K562 (cell line): ENCODE measurements around the gene BRD4. TPM values are rescaled to one million over a fixed set of nuclear protein-coding genes. Genes with fewer than 3 reads are reported as not detected.

Source experiments
- ATAC-seq: fragments of 200-7000 bp; cut with Tn5 transposase; 3 replicates; pipeline ENCODE4 v1.9.1; 2020; ENCODE audit warnings: moderate library complexity
- BruUV-seq: library from RNA; stranded (reverse); fragments of 400-500 nt; replicated peaks from 2 replicates; lab custom pipeline; 2021; lab: Mats Ljungman, UMichigan
- CTCF ChIA-PET: fragments of 300-600 bp; formaldehyde crosslinking; extraction: SDS; loops from one replicate; lab custom pipeline; 2021; ENCODE audit warnings: low intra/inter-chr PET ratio; lab: Yijun Ruan, JAX
- POLR2A ChIA-PET: fragments of 300-600, 350-650 bp; sonication (Branson Sonifier 250); formaldehyde crosslinking; extraction: SDS; loops from one replicate; lab custom pipeline; 2021; ENCODE audit warnings: antibody characterized with exemption, inconsistent platforms; lab: Yijun Ruan, JAX
- DNase-seq, 4 experiments: peaks; one replicate each; pipeline versions ENCODE4 v3.0.0 to v3.0.0-alpha.2; 2011 to 2018; ENCODE audit warnings: low spot score in 3 of 4, mixed read lengths in 3 of 4; ENCODE audit errors: extremely low read depth in 1 of 4
- FAIRE-seq: peaks from 2 replicates; lab custom pipeline; 2011; peaks lifted over from hg19 to GRCh38; lab: Jason Lieb, UNC
- H2AFZ ChIP-seq: 2 replicates; pipeline ENCODE4 v1.6.0; 2011; ENCODE audit warnings: low read depth, low read length, control low read depth, inconsistent platforms
- H3K27ac ChIP-seq: fragments of 200-600 bp; 3 replicates; pipeline ENCODE4 v1.8.0; 2011; ENCODE audit warnings: low read depth, mild to moderate bottlenecking, control low read depth, inconsistent platforms, low read length, moderate library complexity, mixed read lengths; ENCODE audit errors: extremely low read depth
- H3K27me3 ChIP-seq, 2 experiments: fragments of 300-600 bp in 1 of 2; 2 replicates in 1 of 2; 3 replicates in 1 of 2; pipeline versions ENCODE4 v1.6.0 to v1.8.0; 2011; ENCODE audit warnings: inconsistent platforms in 2 of 2, low read length in 2 of 2, mild to moderate bottlenecking in 1 of 2, mixed read lengths in 1 of 2, moderate library complexity in 1 of 2; ENCODE audit not compliant: control insufficient read depth in 2 of 2, insufficient read depth in 2 of 2
- H3K36me3 ChIP-seq: fragments of 300-600 bp; 3 replicates; pipeline ENCODE4 v1.8.0; 2011; ENCODE audit warnings: mild to moderate bottlenecking, low read length, inconsistent platforms; ENCODE audit not compliant: control insufficient read depth, insufficient read depth
- H3K4me1 ChIP-seq, 2 experiments: fragments of 200-600 bp in 1 of 2; replicated peaks in 1 of 2; 2 replicates in 1 of 2; 3 replicates in 1 of 2; pipeline versions ENCODE4 v1.5.1 to v1.8.0; 2011; ENCODE audit warnings: inconsistent platforms in 2 of 2, low read length in 2 of 2, mild to moderate bottlenecking in 1 of 2, mixed read lengths in 1 of 2, moderate library complexity in 1 of 2; ENCODE audit not compliant: control insufficient read depth in 2 of 2, insufficient read depth in 2 of 2
- H3K4me2 ChIP-seq: 2 replicates; pipeline ENCODE4 v1.6.1; 2011; ENCODE audit warnings: low read length, control low read depth, inconsistent platforms, mixed read lengths; ENCODE audit not compliant: insufficient read depth
- H3K4me3 ChIP-seq: fragments of 200-600 bp; sonication (generic), shearing (Covaris generic); 2 replicates; pipeline ENCODE4 v1.5.1; 2016; ENCODE audit warnings: control low read depth, inconsistent platforms
- H3K79me2 ChIP-seq: fragments of 200-600 bp; 3 replicates; pipeline ENCODE4 v1.8.0; 2011; ENCODE audit warnings: low read length, inconsistent platforms; ENCODE audit not compliant: control insufficient read depth, insufficient read depth
- H3K9ac ChIP-seq, 2 experiments: 2 replicates each; pipeline versions ENCODE4 v1.6.0 to v1.6.1; 2011; ENCODE audit warnings: low read depth in 2 of 2, low read length in 2 of 2, control low read depth in 1 of 2, inconsistent platforms in 1 of 2, mild to moderate bottlenecking in 1 of 2, mixed read lengths in 1 of 2; ENCODE audit not compliant: insufficient read depth in 1 of 2
- H3K9me1 ChIP-seq: one replicate; pipeline ENCODE4 v1.6.0; 2011; ENCODE audit warnings: inconsistent platforms, mild to moderate bottlenecking, low read length, moderate library complexity; ENCODE audit not compliant: control insufficient read depth, insufficient read depth
- H3K9me3 ChIP-seq: replicated peaks from 2 replicates; pipeline ENCODE4 v1.5.1; 2011; ENCODE audit warnings: low read depth, low read length, inconsistent platforms; ENCODE audit not compliant: control insufficient read depth, insufficient read depth
- H4K20me1 ChIP-seq: replicated peaks from 2 replicates; pipeline ENCODE4 v1.6.1; 2011; ENCODE audit warnings: low read length, inconsistent platforms, mixed read lengths; ENCODE audit not compliant: control insufficient read depth, insufficient read depth
- ESRRA ChIP-seq: fragments of 450-650 bp; IDR thresholded peaks from 2 replicates; pipeline ENCODE4 v1.6.1; 2014; ENCODE audit warnings: low read depth, mild to moderate bottlenecking, moderate library complexity, borderline replicate concordance
- MITF ChIP-seq: IDR thresholded peaks from 2 replicates; pipeline ENCODE4 v1.6.1; 2014; ENCODE audit warnings: antibody characterized with exemption
- MYNN ChIP-seq, 2 experiments: sonication (generic); formaldehyde crosslinking in 1 of 2; IDR thresholded peaks; 2 replicates each; pipeline versions ENCODE4 v1.5.0 to v1.6.1; 2016 to 2020; ENCODE audit warnings: antibody characterized with exemption in 1 of 2, missing genetic modification reagents in 1 of 2
- NR2C2 ChIP-seq, 2 experiments: fragments of 200-800 bp in 1 of 2; sonication (Bioruptor generic) in 1 of 2; sonication (generic) in 1 of 2; formaldehyde crosslinking in 1 of 2; IDR thresholded peaks; 2 replicates each; pipeline versions ENCODE4 v1.6.1 to v1.8.0; 2016 to 2022; ENCODE audit warnings: mild to moderate bottlenecking in 1 of 2, missing compliant biosample characterization in 1 of 2, missing genetic modification characterization in 1 of 2, missing genetic modification reagents in 1 of 2
- REST ChIP-seq, 2 experiments: fragments of 450-650 bp; formaldehyde crosslinking in 1 of 2; IDR thresholded peaks; 2 replicates each; pipeline versions ENCODE4 v1.4.0 to v1.6.1; 2014 to 2020; ENCODE audit warnings: mild to moderate bottlenecking in 2 of 2, borderline replicate concordance in 1 of 2, low read depth in 1 of 2
- TFAP4 ChIP-seq: sonication (generic); formaldehyde crosslinking; IDR thresholded peaks from 2 replicates; pipeline ENCODE4 v1.8.0; 2022; ENCODE audit warnings: missing genetic modification reagents, mild to moderate bottlenecking, moderate library complexity, borderline replicate concordance
- THRAP3 ChIP-seq: fragments of 450-650 bp; IDR thresholded peaks from 2 replicates; pipeline ENCODE4 v1.6.1; 2016; ENCODE audit warnings: mild to moderate bottlenecking, inconsistent platforms, borderline replicate concordance
- ZNF253 ChIP-seq: fragments of 250-450 bp; sonication (Bioruptor Pico); conservative IDR thresholded peaks from 2 replicates; pipeline ENCODE4 v1.6.1; 2021; ENCODE audit warnings: mild to moderate bottlenecking
- WGBS: fragments of 100-300 bp; shearing (Covaris generic); methylation state at CpG from one replicate; pipeline ENCODE4 v1.1.6; 2016; ENCODE audit warnings: low coverage, mixed read lengths; ENCODE audit not compliant: insufficient coverage; ENCODE audit errors: missing lambda C conversion rate; 5-methylcytosine and 5-hydroxymethylcytosine counted together
- in situ Hi-C: fragments of 300-500 bp; cut with MboI; formaldehyde crosslinking; loops from 4 replicates; pipeline ENCODE4 v1.15.0; 2018; ENCODE audit warnings: inconsistent platforms, mixed read lengths
- intact Hi-C: fragments of 100-400 bp; cut with micrococcal nuclease; formaldehyde crosslinking; loops from 2 replicates; pipeline ENCODE4 v1.14.2; 2022
- polyA plus RNA-seq, 8 experiments: library from polyadenylated mRNA; depleted of rRNA in 4 of 8; stranded (reverse) in 5 of 8; unstranded in 3 of 8; fragments of >200 nt; fragmentation: Nextera tagmentation in 2 of 8; fragmentation: Illumina TruSeq in 1 of 8; extraction: Ambion mirVana in 2 of 8; extraction: Trizol in 1 of 8; gene quantifications; 2 replicates each; pipeline versions ENCODE4 v1.2.1 to v1.2.3, GENCODE V29; 2011 to 2014; ENCODE audit warnings: inconsistent platforms in 1 of 8, missing spikeins in 1 of 8
- total RNA-seq, 7 experiments: library from RNA; depleted of rRNA in 6 of 7; stranded (reverse); fragments of >200 nt in 6 of 7; fragmentation: Illumina TruSeq in 2 of 7; extraction: Trizol in 2 of 7; gene quantifications; 2 replicates each; pipeline versions ENCODE4 v1.2.1 to v1.2.3, GENCODE V29; 2011 to 2021; ENCODE audit warnings: low replicate concordance in 1 of 7

Gene BRD4
- total and polyA plus RNA-seq, 9 of the 15 experiments (the other 6 are each of a cell fraction or from before 2014, with no cell fraction given) = 1.8 to 105 (median 15.6) TPM

GRCh38 chr19:15324791-15325519 lies 7.4 kb downstream of the BRD4 start:
- ATAC-seq = peak; percentile 19
- H3K4me1 ChIP-seq = peaks cover 35 to 61% of the 10 kb centered on the region in 2 experiments
- no peak for FAIRE-seq
- peaks cover 21% of the 10 kb centered on the region for H3K9me1 ChIP-seq
- peaks cover 14% of the 10 kb centered on the region; the same call in 2 of the 3 replicates for H3K36me3 ChIP-seq
- ChIA-PET POLR2A (interaction anchor here (0.6 to 1.9 kb wide), 7 partner anchors 10 to 1372 kb away, joined by 3 to 8 read pairs (median 4); no protein-coding TSS in a partner anchor), CTCF (no interaction called here)
- WGBS = 22% methylated on average over 6 of the region's 6 CpGs
- H4K20me1 ChIP-seq = peaks cover 80% of the 10 kb centered on the region
- no TSS peak for BruUV-seq
- H3K9me3 ChIP-seq = no peaks in the 10 kb centered on the region
- in situ Hi-C loops (no loop called here), intact Hi-C loops (loop anchor here (5.0 kb wide), 1 partner anchor 43 kb away; no protein-coding TSS in a partner anchor)
- H3K4me2 ChIP-seq = peak overlapping the region; percentile 56
- DNase-seq = no peak
- no peak overlapping the region for H3K4me3 ChIP-seq
- H3K27ac ChIP-seq = peak overlapping the region; percentile 48; the same call in 2 of the 3 replicates
- H2AFZ ChIP-seq = no peak overlapping the region
- H3K27me3 ChIP-seq = no peaks in the 10 kb centered on the region
- H3K79me2 ChIP-seq = peaks cover 98% of the 10 kb centered on the region
- H3K9ac ChIP-seq = peak overlapping the region; percentile 2 to 83; a peak in 1 of 4 replicates
- no peak for TF ChIP-seq NR2C2 (CRISPR knock-in tag; IDR thresholded peaks at IDR 0.05)
- peak; percentile 15; the same call in 1 of the 2 replicates for TF ChIP-seq NR2C2 (tag; IDR thresholded peaks at IDR 0.05)
- no peak for TF ChIP-seq MITF
- TF ChIP-seq MYNN (IDR thresholded peaks at IDR 0.05) = 0 out of 2 replicates have a peak, but pooled peaks have one; percentile 16
- no peak for TF ChIP-seq MYNN (CRISPR knock-in tag; IDR thresholded peaks at IDR 0.05)
- TF ChIP-seq TFAP4 (CRISPR knock-in tag) = peak; percentile 22; the same call in 1 of the 2 replicates
- 0 out of 2 replicates have a peak, but pooled peaks have one; percentile 42 for TF ChIP-seq ESRRA
- no peak for TF ChIP-seq ZNF253
- no peak for TF ChIP-seq THRAP3
- TF ChIP-seq REST (IDR thresholded peaks at IDR 0.05; ENCODE audit: borderline replicate concordance) = peak; percentile 79
- TF ChIP-seq REST (CRISPR knock-in tag; IDR thresholded peaks at IDR 0.05; ENCODE audit: low read depth) = no peak
